Body of pancreas (tissue), 4 donors: ENCODE measurements around the gene GNAI2.
A peak's percentile ranks its signal among the peaks of the same experiment; 100 is the strongest.

Experiments
- CTCF ChIP-seq, 7 experiments: fragments of 450-650 bp in 4 of 7; fragments of 200-600 bp in 3 of 7; sonication (generic) in 3 of 7; IDR thresholded peaks; one replicate each; pipeline ENCODE4 v1.5.1; 2016 to 2019; ENCODE audit warnings: antibody characterized with exemption in 7 of 7
- POLR2A ChIP-seq, 3 donors: fragments of 450-650 bp; IDR thresholded peaks; one replicate each; pipeline ENCODE4 v1.6.1; 2016; ENCODE audit warnings: antibody characterized with exemption in 3 of 3, mild to moderate bottlenecking in 2 of 3

GRCh38 chr3:50189274-50189673 lies 46.7 kb upstream of the GNAI2 start:
- TF ChIP-seq CTCF (IDR thresholded peaks at IDR 0.05), result peak; percentile 54 to 92 (median 76)
- no peak for TF ChIP-seq POLR2A (IDR thresholded peaks at IDR 0.05)
